Esophagus squamous epithelium (tissue), 5 donors: Measurements from ENCODE around the gene OR2AE1. TPM values are rescaled to one million over a fixed set of nuclear protein-coding genes. Genes with fewer than 3 reads are reported as not detected.

Experiments used
- DNase-seq: peaks from one replicate; lab custom pipeline; 2025; lab: John Stamatoyannopoulos, UW
- H3K27ac ChIP-seq, 4 donors: fragments of 200-600 bp; sonication (generic); one replicate each; pipeline ENCODE4 v1.5.1; 2016 to 2019; ENCODE audit warnings: mild to moderate bottlenecking in 1 of 4
- H3K27me3 ChIP-seq, 4 donors: fragments of 200-600 bp; sonication (generic); 1 replicate in 3 of 4; 2 replicates in 1 of 4; pipeline versions ENCODE4 v1.5.1 to v1.6.0; 2017 to 2021; ENCODE audit warnings: antibody characterized with exemption in 1 of 4
- H3K36me3 ChIP-seq, 3 donors: fragments of 200-600 bp; sonication (generic); one replicate each; pipeline ENCODE4 v1.5.1; 2016 to 2019
- H3K4me1 ChIP-seq, 3 donors: fragments of 200-600 bp; sonication (generic); one replicate each; pipeline ENCODE4 v1.5.1; 2017 to 2019
- H3K4me3 ChIP-seq, 4 donors: fragments of 200-600 bp; sonication (generic); 1 replicate in 3 of 4; 2 replicates in 1 of 4; pipeline ENCODE4 v1.5.1; 2016 to 2019; ENCODE audit warnings: mild to moderate bottlenecking in 2 of 4, moderate library complexity in 1 of 4
- H3K9me3 ChIP-seq, 3 donors: fragments of 200-600 bp; sonication (generic); one replicate each; pipeline ENCODE4 v1.5.1; 2016 to 2019
- POLR2A ChIP-seq, 4 donors: fragments of 450-650 bp; IDR thresholded peaks; one replicate each; pipeline ENCODE4 v1.6.1; 2017; ENCODE audit warnings: antibody characterized with exemption in 4 of 4, mild to moderate bottlenecking in 4 of 4, moderate library complexity in 3 of 4
- WGBS, 2 donors: methylation state at CpG; one replicate each; pipeline ENCODE4 v1.1.5; 2018; 5-methylcytosine and 5-hydroxymethylcytosine counted together
- intact Hi-C: fragments of 100-400 bp; cut with DNase I; formaldehyde crosslinking; loops from one replicate; pipeline ENCODE4 v1.15.0; 2022
- total RNA-seq, 4 donors: library from RNA; depleted of rRNA; stranded (reverse); fragments of >200 nt; gene quantifications; one replicate each; pipeline ENCODE4 v1.1.0, GENCODE V29; 2016
- TF ChIP-seq, protein P1 (sequence below), 6 experiments: fragments of 450-650 bp in 4 of 6; fragments of 200-600 bp in 2 of 6; sonication (generic) in 2 of 6; IDR thresholded peaks; one replicate each; pipeline ENCODE4 v1.5.1; 2016 to 2019; ENCODE audit warnings: antibody characterized with exemption in 6 of 6, mild to moderate bottlenecking in 4 of 6, moderate library complexity in 4 of 6
- donor health status: DM: yes; HTN: yes; CAD: no.

Gene OR2AE1
- total RNA-seq, 4 donors from 2014 or later = 0.30 to 0.57 TPM; not detected in 2

DNA sequence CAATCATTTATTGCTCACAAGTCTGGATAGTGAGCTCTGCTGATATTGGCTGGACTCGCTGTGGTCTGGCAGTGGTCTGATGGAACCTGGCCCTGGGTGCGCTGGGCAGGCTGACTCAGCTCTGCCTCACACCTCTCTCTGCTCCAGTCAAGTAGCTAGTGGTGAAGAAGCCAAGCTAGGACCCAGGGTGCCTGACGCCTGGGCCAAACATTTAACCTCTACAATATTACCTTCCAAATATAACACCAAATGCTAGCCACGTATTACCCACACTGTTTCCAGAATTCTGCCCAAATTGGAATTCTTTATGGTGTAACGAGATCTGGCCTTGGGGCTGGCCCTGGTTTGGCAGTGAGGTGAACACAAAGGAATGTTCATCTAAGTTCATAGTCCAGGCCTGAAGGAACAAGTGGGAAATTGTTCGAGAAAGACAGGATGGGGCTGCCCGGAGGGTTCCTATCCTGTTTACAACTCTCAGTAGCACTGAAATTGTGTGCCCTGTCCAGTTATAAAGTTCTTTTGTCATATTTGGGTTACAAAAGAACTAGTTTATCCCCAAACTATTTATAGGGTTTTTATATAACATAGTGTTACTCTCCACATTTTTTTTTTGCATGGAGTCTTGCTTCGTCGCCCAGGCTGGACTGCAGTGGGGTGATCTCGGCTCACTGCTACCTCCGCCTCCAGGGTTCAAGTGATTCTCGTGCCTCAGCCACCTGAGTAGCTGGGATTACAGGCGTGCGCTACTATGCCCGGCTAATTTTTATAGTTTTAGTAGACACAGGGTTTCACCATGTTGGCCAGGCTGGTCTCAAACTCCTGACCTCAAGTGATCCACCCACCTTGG lies 16.3 kb downstream of the OR2AE1 start:
- no peak for DNase-seq
- Histone ChIP-seq H3K27ac (no peak overlapping the region), H3K4me1 (peaks cover 0 to 5% (median 0%) of the 10 kb centered on the region in 3 donors), H3K4me3 (no peak overlapping the region), H3K27me3 (no peaks in the 10 kb centered on the region), H3K36me3 (no peaks in the 10 kb centered on the region), H3K9me3 (no peaks in the 10 kb centered on the region)
- TF ChIP-seq, protein P1, sequence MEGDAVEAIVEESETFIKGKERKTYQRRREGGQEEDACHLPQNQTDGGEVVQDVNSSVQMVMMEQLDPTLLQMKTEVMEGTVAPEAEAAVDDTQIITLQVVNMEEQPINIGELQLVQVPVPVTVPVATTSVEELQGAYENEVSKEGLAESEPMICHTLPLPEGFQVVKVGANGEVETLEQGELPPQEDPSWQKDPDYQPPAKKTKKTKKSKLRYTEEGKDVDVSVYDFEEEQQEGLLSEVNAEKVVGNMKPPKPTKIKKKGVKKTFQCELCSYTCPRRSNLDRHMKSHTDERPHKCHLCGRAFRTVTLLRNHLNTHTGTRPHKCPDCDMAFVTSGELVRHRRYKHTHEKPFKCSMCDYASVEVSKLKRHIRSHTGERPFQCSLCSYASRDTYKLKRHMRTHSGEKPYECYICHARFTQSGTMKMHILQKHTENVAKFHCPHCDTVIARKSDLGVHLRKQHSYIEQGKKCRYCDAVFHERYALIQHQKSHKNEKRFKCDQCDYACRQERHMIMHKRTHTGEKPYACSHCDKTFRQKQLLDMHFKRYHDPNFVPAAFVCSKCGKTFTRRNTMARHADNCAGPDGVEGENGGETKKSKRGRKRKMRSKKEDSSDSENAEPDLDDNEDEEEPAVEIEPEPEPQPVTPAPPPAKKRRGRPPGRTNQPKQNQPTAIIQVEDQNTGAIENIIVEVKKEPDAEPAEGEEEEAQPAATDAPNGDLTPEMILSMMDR (IDR thresholded peaks at IDR 0.05) = no peak
- TF ChIP-seq POLR2A (IDR thresholded peaks at IDR 0.05) = no peak
- intact Hi-C loops = no loop called here
- WGBS, 2 donors = 53 to 70% methylated on average over 14 to 15 of the region's 15 CpGs

DNA sequence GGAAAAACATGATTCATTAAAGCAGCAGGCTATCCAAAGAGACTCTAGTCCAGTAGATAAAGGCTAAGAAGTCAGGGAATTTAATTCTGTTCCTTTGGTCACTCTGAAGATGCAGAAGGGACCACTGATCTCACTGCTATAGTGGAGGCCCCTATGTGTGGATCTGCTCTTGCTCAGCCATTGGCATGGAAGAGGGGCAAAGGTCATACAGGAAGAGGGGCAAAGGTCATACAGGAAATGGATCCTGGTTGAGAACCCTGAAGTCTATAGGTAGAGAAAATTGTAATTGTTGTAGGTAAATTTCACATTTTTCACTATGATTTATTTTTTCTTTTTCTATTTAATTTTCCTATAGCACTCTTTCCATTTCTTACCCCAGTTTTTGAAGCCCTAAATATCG lies 21.6 kb downstream of the OR2AE1 start:
- no peak overlapping the region for H3K27ac ChIP-seq
- no peak for DNase-seq
- no peaks in the 10 kb centered on the region for H3K27me3 ChIP-seq
- no peak overlapping the region for H3K4me3 ChIP-seq
- H3K4me1 ChIP-seq = no peaks in the 10 kb centered on the region
- 70 to 83% methylated on average over 1 of the region's 1 CpG for WGBS, 2 donors
- no peaks in the 10 kb centered on the region for H3K36me3 ChIP-seq
- no peaks in the 10 kb centered on the region for H3K9me3 ChIP-seq
- TF ChIP-seq, protein P1 (IDR thresholded peaks at IDR 0.05) = no peak
- TF ChIP-seq POLR2A (IDR thresholded peaks at IDR 0.05) = no peak
- intact Hi-C loops = no loop called here

DNA sequence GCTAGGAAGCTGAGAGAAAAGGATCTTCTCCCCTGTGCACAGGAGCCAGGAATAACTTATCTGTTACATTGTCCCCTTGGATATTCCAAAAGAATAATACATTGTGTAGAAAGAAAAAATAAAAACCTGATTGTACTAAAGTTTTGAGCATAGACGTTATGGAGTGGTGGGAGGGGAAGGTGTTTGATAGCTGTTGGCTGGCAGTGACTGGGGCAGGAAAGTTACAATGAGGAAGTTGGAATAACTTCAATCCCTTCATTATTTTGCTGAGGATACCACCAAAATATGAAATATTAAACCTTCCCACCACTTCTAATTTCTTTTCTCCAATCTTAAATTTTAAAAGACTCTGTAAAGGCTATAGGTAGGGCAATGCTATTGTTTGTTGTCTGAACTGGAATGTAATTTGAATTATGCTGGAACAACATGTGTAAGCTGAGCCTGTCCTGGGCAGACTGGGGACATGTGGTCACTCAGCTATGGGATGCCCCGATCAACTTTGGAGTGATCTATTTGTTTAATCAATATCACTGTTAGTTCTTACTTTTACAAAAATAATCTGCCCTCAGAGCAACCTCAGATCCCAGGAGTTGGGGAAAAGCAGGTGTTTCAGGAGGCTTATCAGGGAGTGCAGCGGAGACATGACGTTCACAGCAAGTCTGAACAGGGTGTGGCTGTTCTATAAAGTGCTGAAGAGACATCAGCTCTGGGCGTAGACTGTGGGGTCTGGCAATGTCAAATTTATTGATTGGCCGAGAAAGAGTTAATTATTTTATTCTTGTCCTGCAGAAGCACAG lies 28.2 kb downstream of the OR2AE1 start:
- no peaks in the 10 kb centered on the region for H3K36me3 ChIP-seq
- WGBS, 2 donors = 53 to 60% methylated on average over 6 of the region's 6 CpGs
- H3K4me3 ChIP-seq = no peak overlapping the region
- intact Hi-C loops = no loop called here
- no peak for DNase-seq
- H3K9me3 ChIP-seq = no peaks in the 10 kb centered on the region
- no peaks in the 10 kb centered on the region for H3K27me3 ChIP-seq
- H3K27ac ChIP-seq = no peak overlapping the region
- peaks cover 0 to 7% (median 0%) of the 10 kb centered on the region in 3 donors for H3K4me1 ChIP-seq
- TF ChIP-seq POLR2A (IDR thresholded peaks at IDR 0.05) = no peak

DNA sequence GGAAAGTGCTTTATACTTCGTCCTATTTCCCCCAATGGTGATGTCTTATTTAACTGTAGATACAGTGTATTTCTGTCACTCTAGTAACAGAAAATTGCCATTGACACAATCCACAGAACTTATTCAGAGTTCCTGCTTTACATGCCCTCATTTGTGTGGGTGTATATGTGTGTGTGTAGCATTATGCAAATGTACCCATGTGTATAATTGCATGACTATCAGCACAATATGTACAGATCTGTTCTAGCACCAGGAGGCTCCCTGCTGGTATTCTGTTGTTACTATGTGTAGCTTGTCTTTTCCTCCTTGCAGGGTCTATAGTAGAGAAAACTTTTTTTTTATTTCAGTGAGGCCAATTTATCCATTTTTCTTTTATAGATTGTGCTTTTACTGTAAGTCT lies 32.5 kb downstream of the OR2AE1 start:
- Histone ChIP-seq H3K9me3 (no peaks in the 10 kb centered on the region), H3K4me1 (peaks cover 0 to 17% (median 0%) of the 10 kb centered on the region in 3 donors), H3K36me3 (no peaks in the 10 kb centered on the region), H3K27ac (no peak overlapping the region), H3K27me3 (no peaks in the 10 kb centered on the region), H3K4me3 (no peak overlapping the region)
- no peak for DNase-seq
- WGBS, 2 donors = 58 to 71% methylated on average over 1 of the region's 1 CpG
- intact Hi-C loops = no loop called here
- TF ChIP-seq POLR2A (IDR thresholded peaks at IDR 0.05) = no peak
- TF ChIP-seq, protein P1 (IDR thresholded peaks at IDR 0.05) = no peak

DNA sequence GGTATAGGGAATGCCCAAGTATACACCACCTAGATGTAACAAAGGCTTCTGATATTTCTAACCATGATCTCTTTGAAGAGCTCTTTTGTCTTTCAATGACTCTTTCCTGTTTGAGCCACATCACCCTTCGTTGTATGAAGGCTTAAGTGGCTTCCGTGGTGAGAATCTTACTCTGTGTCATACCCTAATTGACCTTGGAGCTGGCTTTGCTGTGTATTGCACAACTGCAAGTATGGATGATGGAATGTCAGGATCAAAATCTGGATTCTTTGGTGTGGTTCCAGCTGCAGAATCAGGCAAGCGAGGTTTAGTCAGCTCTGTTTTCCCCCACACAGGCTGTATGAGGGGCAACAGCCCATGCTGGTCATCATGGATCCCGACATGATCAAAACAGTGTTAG lies 33.0 kb downstream of the OR2AE1 start:
- Histone ChIP-seq H3K27me3 (no peaks in the 10 kb centered on the region), H3K9me3 (no peaks in the 10 kb centered on the region), H3K27ac (no peak overlapping the region), H3K4me1 (peaks cover 0 to 17% (median 4%) of the 10 kb centered on the region in 3 donors), H3K36me3 (no peaks in the 10 kb centered on the region), H3K4me3 (no peak overlapping the region)
- intact Hi-C loops = no loop called here
- WGBS, 2 donors = 50 to 63% methylated on average over 4 of the region's 4 CpGs
- TF ChIP-seq, protein P1 (IDR thresholded peaks at IDR 0.05) = no peak
- TF ChIP-seq POLR2A (IDR thresholded peaks at IDR 0.05) = no peak
- no peak for DNase-seq
